GM15510 (cell line): Measurements from ENCODE around the gene DNER.

ENCODE experiments used
- POLR2A ChIP-seq: IDR thresholded peaks from 3 replicates; pipeline ENCODE4 v1.6.1; 2011; ENCODE audit warnings: borderline replicate concordance; ENCODE audit not compliant: insufficient read length; ENCODE audit errors: extremely low read depth

DNER gene

GRCh38 chr2:229410264-229410663 is 304.1 kb downstream of the DNER start:
- TF ChIP-seq POLR2A, result no peak

GRCh38 chr2:229409751-229410181 is 304.6 kb downstream of the DNER start:
- TF ChIP-seq POLR2A, result no peak

- TF ChIP-seq POLR2A, result no peak
Observed at GRCh38 chr2:229408962-229409361, 305.4 kb downstream of the DNER start.

- TF ChIP-seq POLR2A, result no peak
Observed at GRCh38 chr2:229408356-229408755, 306.0 kb downstream of the DNER start.

- TF ChIP-seq POLR2A, result no peak
Observed at GRCh38 chr2:229407170-229407569, 307.2 kb downstream of the DNER start.

GRCh38 chr2:229405796-229406195 is 308.6 kb downstream of the DNER start:
- TF ChIP-seq POLR2A, result no peak

- no peak for TF ChIP-seq POLR2A
Observed at GRCh38 chr2:229403296-229403695, 311.1 kb downstream of the DNER start.

- no peak for TF ChIP-seq POLR2A
Observed at GRCh38 chr2:229401171-229401865, 313.0 kb downstream of the DNER start.

- no peak for TF ChIP-seq POLR2A
Observed at GRCh38 chr2:229393926-229394325, 320.4 kb downstream of the DNER start.

- no peak for TF ChIP-seq POLR2A
Observed at GRCh38 chr2:229392196-229392595, 322.2 kb downstream of the DNER start.

GRCh38 chr2:229388731-229389130 is 325.6 kb downstream of the DNER start:
- TF ChIP-seq POLR2A, result no peak

- no peak for TF ChIP-seq POLR2A
Observed at GRCh38 chr2:229387866-229388265, 326.5 kb downstream of the DNER start.

- no peak for TF ChIP-seq POLR2A
Observed at GRCh38 chr2:229380101-229380625, 334.2 kb downstream of the DNER start.

- no peak for TF ChIP-seq POLR2A
Observed at GRCh38 chr2:229378386-229378785, 336.0 kb downstream of the DNER start.

GRCh38 chr2:229376866-229377265 is 337.5 kb downstream of the DNER start:
- no peak for TF ChIP-seq POLR2A

- no peak for TF ChIP-seq POLR2A
Observed at GRCh38 chr2:229375251-229375650, 339.1 kb downstream of the DNER start.

- TF ChIP-seq POLR2A, result no peak
Observed at GRCh38 chr2:229372207-229372606, 342.1 kb downstream of the DNER start.

- no peak for TF ChIP-seq POLR2A
Observed at GRCh38 chr2:229371086-229371485, 343.3 kb downstream of the DNER start.

- TF ChIP-seq POLR2A, result no peak
Observed at GRCh38 chr2:229370509-229370908, 343.8 kb downstream of the DNER start.
